Left renal cortex interstitium (tissue), 4 donors: ENCODE results near the gene RCHY1. TPM values are rescaled to one million over a fixed set of nuclear protein-coding genes. Genes with fewer than 3 reads are reported as not detected.
"Not testable (repeated sequence)": the region's sequence is repeated elsewhere in the genome, so short reads cannot be mapped to it uniquely, and the experiment has no call there.

ENCODE experiments used
- DNase-seq, 4 donors: peaks; one replicate each; pipeline ENCODE4 v3.0.0-alpha.2; 2013; ENCODE audit warnings: low read depth in 4 of 4, low spot score in 2 of 4, missing footprints in 1 of 4
- polyA plus RNA-seq, 4 donors: library from polyadenylated mRNA; unstranded; fragments of 120-200 nt; gene quantifications; one replicate each; pipeline ENCODE4 v1.2.1, GENCODE V29; 2013; ENCODE audit not compliant: insufficient read length in 4 of 4

Gene RCHY1
- polyA plus RNA-seq, 4 donors, result 40.9 to 57.0 (median 49.2) TPM

DNA sequence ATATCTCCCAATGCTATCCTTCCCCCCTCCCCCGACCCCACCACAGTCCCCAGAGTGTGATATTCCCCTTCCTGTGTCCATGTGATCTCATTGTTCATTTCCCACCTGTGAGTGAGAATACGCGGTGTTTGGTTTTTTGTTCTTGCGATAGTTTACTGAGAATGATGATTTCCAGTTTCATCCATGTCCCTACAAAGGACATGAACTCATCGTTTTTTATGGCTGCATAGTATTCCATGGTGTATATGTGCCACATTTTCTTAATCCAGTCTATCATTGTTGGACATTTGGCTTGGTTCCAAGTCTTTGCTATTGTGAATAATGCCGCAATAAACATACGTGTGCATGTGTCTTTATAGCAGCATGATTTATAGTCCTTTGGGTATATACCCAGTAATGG is 5.2 kb upstream of the RCHY1 start:
- DNase-seq, result not testable (repeated sequence)

DNA sequence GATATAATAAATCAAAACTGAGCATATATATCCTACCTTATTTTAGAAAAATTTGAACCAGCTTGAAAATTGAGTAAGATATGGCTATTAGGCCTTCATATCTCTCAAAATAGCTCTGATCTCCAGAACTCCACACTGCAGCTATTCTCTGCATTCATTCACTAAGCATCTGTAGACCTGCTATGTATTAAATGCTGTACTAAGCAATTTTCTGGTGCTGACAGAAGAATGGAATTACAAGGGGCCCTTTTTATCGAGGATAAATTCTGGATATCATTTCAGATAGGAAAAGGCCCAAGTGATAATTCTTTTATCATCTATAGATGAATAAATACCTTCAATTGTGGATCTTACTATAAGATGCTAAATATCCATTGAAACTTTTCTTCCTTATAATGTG is 1.9 kb upstream of the RCHY1 start:
- DNase-seq, result no peak

DNA sequence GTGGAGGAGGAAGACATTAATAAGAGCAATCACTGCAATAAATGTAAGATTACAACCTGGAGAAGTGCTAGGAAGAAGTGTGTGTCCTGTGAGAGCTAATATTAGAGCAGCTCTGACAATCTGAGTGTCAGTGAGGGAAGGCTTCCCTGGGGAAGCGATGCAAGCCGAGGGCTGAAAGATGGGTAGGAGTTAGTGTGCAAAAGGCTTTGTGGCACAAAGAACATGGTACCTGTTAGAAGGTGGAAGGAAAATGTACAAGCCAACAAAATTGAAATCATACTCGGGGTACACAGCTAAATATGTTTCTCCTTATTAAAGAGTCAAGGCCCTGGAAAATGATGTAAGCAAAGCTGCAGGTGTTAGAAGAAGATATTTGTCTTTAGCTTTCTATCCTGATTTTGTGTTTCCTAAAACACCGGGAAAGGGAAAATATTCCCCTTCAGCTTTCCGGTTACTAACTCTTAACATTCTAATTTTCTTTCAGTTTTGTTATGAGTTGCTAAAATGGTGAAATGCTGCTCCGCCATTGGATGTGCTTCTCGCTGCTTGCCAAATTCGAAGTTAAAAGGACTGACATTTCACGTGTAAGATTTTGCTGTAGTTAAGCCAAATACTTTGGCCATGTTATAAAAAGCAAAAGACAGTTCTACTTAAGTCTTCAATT is 878 bp upstream of the RCHY1 start:
- peak in 1 of 4 donors; percentile 6 for DNase-seq

DNA sequence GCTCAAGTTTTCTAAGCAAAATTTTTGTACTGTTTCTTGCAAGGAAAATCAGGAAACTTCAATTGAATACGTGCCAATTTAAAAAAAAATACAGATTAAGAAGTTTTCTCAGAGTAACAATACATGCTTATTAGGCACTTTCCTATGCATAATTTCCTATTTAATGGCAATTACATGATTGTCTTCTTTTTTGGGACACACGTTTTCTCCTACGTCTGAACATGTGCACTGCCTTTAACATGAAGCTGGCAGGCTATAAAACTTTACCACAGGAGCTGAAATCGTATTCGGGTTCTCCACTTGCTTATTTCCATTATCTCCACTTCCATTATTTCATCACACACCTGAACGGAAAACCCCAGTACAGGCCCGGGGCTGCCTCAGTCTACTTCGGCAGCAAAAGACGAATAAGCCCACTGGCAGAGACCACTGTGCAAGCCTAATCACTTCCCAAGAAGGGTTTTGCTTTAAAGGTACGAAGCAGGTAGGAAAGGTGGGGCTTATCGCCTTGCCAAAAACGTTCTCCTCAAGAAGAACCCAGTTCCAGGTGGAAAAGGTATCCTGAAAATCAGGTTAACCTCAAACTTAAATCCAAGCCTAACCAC is 575 bp downstream of the RCHY1 start:
- DNase-seq, result peak in 1 of 4 donors; percentile 52

DNA sequence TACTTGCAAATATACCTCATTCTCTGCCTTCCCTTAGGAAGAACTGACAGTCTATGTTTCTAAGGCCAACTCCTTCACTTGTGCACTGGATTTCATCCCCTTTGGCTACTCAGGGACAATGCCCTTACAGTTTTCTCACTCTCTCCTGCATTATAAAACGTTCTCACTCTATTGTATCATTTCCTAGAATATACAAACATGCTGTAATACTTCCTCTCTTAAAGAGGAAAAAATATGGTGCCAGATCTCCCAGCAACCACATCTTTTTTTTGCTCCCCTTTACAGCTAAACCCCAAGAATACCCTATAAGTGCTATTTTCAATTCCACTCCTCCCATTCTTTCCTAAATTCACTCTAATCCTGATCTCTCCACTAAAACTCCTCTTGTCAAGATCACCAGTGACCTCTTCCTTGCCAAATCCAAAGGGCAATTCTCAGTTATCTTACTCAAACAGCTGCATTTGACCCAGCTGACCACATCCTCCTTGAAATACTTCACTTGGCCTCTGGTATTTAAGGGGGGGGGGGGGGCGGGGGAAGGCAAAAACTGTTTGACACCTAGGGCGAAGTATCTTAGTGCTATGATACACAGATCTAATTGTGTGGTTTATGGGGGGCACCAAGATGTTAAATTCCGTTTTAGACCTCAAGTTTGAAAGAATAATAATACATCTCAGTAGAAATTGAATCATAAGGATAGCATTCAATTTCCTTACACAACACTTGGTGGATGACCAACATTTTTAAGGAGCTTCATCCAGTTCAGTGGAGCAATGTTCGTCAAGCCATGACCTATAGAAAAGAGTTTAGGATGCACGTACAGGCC is 1.6 kb downstream of the RCHY1 start:
- no peak for DNase-seq

DNA sequence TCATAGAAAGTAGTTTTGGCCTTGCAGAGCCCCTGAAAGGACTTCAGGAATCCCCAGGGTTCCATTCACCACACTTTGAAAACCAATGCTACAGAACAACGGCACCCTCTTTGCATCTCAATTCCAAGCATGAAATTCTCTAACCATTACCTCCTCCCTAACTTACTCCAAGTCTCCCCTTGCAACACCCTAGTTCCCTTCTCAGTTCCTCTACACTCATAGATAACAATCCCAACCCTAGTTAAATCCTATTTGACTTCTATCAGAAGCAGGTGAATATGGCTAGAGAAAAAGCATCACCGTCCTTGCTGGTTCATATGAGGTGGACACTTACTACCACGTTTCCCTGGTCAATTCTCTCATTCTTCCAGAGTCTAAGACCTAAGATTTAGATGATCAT is 2.4 kb downstream of the RCHY1 start:
- no peak for DNase-seq

DNA sequence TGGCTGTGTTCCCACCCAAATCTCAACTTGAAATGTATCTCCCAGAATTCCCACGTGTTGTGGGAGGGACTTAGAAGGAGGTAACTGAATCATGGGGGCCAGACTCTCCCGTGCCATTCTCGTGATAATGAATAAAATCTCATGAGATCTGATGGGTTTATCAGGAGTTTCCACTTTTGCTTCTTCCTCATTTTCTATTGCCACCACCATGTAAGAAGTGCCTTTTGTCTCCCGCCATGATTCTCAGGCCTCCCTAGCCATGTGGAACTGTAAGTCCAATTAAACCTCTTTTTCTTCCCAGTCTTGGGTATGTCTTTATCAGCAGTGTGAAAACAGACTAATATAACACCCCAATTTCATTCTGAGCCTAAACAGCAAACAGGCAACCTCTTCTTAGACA is 4.6 kb downstream of the RCHY1 start:
- DNase-seq, result not testable (repeated sequence)

DNA sequence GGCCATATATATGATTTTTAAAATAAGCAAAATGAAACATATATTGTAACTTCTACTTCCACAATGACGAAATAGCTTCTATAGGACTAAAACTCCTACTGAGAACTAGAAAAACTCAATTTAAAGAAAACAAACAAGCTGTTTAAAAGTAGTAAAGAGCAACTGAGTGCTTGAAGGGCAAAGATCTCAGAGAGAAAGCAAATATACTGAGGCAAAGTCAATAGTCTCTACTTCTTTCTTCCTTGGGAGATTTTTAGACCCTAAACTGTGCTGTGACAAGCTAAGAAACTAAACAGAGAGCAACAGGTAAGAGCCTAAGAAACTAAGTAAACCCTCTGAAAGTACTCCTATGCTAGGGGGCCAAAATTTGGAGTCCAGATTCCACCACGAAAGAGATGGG is 8.6 kb downstream of the RCHY1 start:
- no peak for DNase-seq

DNA sequence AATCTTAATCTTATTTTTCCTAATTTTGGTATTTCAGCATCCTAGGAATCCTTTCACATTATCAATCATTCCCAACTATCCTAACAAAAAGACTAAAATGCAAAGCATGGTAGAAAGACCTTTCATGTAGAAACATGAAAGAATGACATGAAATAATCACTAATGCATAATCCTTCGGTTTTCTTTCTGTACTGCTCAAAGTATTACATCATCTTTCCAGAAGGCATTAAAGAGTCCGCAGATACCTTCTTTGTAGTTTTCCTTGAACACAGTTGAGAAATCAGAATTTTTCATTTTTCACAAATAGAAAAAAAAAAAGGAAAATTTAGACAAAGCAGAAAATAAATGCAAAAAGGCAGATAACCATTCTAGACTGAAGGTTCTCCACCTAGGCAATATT is 11.5 kb downstream of the RCHY1 start:
- no peak for DNase-seq

DNA sequence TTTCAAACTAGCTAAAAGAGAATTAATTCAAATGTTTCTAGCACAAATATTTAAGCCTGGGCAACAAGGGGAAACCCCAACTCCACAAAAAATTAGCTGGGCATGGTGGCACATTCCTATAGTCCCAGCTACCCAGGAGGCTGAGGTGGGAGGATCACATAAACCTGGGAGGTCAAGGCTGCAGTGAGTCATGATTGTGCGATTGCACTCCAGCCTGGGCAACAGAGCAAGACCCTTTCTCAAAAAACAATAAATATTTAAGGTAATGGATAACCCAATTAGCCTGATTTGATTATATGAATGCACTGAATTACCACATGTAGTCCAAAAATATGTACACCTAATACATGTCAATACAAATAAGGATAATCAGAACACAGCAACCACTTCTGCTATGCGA is 14.3 kb downstream of the RCHY1 start:
- no peak for DNase-seq

DNA sequence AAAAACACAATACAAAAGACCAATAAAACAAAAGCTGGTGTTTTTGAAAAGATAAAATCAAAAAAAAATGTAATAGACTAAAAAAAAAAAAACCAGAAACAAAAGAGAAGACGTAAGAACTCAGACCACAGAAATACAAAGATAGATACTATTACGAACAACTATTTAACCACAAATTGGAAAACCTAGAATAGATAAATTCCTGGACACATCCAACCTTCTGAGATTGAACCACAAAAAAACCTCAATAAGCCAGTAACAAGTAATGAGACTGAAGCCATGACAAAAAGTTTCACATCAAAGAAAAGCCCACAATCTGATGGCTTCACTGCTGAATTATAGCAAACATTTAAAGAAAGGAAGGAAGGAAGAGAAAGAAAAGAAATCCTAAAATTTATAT is 16.2 kb downstream of the RCHY1 start:
- no peak for DNase-seq

DNA sequence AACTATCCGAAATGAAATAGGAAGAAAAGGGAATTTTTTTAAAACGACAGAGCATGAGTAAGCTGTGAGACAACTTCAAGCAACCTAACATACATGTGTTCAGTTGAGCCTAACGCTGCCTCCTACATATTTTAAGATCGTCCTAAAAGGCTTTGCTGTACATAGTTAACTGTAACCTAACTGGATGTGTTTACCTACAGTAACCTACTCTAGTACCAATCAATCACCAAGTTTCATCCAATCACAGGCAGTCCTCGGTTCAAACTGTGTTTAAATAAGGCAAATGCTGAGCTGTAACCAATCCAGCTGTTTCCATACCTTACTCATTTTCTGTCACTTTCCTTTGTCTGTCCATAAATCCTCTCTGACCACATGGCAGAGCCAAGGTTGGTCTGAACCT is 17.1 kb downstream of the RCHY1 start:
- DNase-seq, result no peak

DNA sequence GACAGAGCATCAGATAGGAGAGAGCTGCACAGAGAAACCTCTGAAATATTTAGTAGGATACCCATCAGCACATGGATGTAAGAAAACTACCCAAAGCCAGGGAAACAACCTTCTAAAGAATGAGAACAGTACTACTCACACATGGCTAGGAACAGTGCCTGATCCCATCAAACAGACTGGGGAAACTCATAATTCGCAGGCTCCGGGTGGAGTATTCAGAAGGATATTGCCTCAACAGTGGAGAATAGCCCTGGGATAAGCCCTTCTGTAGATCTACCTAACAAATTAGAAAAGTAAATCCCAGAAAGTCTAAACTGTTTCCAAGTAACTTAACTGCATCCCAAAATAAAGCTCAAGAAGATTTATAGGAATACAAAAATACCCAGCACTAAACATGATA is 17.8 kb downstream of the RCHY1 start:
- DNase-seq, result no peak

DNA sequence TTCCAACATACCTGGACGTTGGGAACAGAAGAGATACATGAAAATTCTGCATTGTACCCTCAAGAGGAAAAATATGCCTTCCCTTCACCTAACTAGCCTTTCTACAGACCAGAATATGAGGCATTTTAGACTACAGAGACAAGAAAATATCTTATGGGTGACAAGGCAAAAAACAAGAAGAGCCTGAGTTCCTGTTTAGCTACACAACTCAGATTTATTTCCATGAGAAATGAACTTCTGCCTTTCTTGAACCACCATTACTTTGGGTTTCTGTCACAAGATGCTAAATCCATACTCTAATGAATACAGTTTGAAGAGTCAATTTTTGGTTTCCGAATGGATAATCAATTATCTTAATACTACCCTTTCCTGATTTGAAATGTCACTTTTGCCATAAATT is 18.7 kb downstream of the RCHY1 start:
- DNase-seq, result no peak

DNA sequence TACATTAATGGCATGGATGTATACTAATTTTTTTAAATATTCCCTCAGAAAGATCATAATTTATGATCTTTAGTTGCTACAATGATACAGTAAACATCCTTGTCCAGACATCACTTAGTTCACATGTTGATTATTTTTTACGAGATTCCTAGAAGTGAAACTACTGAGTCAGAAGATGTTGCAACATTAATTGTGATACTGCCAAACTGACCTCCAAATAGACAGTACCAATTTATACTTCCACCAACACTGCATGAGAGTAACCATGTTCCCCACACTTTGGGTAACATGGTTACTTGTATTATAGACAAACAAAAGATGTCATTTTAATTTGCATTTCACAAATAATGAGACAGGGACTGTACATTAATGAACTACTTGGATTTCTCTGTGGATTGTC is 19.6 kb downstream of the RCHY1 start:
- DNase-seq, result no peak

DNA sequence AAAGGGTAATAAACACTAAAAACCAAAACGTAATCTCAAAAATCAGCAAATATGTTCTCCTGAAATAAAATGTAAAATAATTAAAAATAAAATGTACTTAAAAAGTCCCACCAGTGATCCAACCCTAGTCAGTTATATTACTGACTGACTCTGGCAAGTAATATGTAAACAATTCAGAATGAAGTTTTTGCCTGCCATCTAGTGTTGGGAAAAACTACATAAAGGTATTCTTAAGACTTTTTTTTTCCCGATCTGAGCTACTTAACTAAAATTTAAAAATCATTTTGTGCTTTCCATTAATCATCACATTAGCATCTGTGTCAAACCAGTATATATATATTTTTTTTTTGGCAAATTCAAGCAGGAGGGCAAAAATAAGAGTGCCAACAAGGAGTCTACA is 24.0 kb downstream of the RCHY1 start:
- no peak for DNase-seq

DNA sequence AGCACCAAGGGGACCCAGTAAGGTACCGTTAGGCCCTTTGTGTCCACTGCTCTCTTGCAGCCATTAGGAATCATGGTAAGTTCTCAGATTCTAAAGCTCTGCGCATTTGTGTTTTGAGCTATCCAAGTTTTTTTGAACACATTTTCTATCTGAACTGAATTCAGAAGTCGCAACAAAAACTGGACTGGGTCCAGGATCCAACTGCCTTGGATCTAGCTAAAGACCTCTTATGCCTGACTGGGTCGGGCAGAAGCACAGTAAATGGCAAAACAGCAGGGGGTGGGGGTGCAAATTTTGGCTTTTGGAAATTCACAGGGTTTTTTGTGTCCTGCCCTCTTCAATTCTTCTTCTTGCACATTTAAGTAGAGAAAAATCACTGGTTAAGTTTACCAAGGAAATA is 30.0 kb downstream of the RCHY1 start:
- DNase-seq, result no peak

DNA sequence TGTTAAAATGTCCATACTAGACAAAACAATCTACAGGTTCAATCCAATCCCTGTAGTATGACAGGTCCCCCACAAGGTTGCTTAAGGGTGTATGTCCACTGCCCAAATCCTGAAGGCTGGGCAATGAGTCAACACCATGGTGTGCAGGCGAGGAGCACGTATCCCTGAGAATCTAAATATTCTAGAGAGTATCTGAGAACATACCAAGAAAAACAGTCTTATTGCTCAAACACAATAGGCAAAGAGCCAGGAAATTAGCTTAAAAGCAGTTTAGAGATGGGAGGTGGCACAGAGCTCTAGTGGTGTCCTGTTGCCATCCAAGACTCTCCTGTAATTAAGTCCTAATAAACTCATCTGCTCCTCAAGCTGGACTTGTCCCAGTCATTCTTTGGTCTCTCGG is 37.0 kb downstream of the RCHY1 start:
- no peak for DNase-seq

DNA sequence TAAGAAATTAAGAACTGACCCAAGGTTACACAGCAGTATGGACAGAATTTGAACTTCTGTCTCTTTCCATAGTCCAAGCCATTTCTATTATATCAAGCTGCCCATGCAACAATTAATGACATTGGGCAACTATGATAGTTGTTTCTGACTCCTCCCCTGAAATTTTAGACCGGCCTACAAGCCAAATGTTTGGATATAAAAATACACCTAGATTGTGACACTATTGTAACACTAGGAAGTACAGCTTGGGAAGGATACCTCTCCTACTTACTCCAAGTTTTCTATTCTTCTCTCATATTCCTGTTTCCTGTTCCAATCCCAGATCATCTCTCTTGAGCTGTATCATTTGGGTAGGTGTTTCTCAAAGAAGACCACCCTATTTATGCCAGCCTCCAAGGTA is 43.5 kb downstream of the RCHY1 start:
- no peak for DNase-seq

DNA sequence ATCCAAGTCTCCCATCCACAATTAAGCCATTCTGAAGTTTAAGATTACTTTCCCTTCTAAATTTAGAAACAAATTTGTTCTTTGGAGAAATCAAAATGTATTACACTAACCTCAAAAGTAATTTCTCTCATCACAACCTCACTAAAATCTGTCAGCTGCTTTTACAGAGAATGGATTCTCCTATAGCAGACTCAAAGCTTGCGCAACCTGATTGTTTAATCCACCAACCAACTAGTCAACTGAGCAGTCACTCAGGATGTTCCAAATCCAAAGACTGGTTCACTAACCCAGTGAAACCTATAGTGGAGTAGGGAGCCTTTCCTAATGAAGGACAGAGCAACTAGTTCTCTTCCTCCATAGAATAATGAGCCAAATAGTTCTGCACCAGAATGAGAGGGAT is 44.3 kb downstream of the RCHY1 start:
- no peak for DNase-seq

DNA sequence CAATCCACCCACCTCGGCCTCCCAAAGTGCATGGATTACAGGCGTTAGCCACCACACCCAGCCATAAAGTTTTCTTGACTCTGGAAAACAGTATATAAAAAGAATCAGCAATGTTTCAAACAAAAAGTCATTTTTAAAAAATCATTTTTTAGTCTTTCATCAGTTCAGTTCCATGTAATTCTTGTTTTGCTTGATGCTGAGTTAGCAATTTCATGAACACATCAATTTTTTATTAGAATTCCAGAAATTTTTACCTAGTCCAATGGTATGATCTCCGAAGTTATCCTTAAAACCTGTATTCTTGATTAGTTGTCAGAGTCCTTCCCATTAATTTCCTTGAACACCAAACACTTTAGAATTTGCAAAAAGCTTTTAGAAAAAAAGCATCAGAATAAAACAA is 56.8 kb downstream of the RCHY1 start:
- DNase-seq, result no peak

DNA sequence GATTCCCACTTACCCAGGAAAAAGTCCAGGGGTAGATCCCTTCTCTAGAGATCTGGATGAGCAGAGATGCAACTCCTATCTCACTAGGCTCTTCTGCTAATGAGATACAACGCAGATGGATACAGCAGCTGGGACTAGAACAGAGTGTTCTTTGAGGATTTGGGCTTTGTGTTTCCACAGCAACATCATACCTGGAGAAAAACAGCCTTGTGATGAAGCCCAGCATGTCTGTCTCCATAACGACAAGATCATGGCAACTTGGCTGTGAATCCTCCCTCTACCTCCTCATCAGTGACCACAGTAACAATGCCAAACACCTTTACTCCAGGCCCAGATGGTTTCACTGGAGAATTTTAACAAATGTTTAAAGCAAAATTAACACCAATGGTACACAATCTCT is 80.1 kb downstream of the RCHY1 start:
- DNase-seq, result no peak
